Spleen (tissue), 11 donors: ENCODE data around the gene KIFAP3. TPM values are rescaled to one million over a fixed set of nuclear protein-coding genes. Genes with fewer than 3 reads are reported as not detected.
A peak's percentile ranks its signal among the peaks of the same experiment; 100 is the strongest.

Experiments
- DNase-seq: peaks from one replicate; pipeline ENCODE4 v3.0.0-alpha.2; 2020
- H3K27ac ChIP-seq, 8 donors: fragments of 200-600 bp; sonication (generic) in 7 of 8; 1 replicate in 4 of 8; 2 replicates in 4 of 8; pipeline versions ENCODE4 v1.5.0 to v1.8.0; 2016 to 2021; ENCODE audit warnings: inconsistent platforms in 4 of 8, mild to moderate bottlenecking in 4 of 8, moderate library complexity in 1 of 8
- H3K27me3 ChIP-seq, 7 donors: fragments of 200-600 bp; sonication (generic) in 6 of 7; replicated peaks in 1 of 7; 1 replicate in 4 of 7; 2 replicates in 3 of 7; pipeline versions ENCODE4 v1.5.0 to v1.8.0; 2016 to 2021; ENCODE audit warnings: inconsistent platforms in 3 of 7, mild to moderate bottlenecking in 1 of 7
- H3K36me3 ChIP-seq, 6 donors: fragments of 200-600 bp; sonication (generic) in 5 of 6; 1 replicate in 4 of 6; 2 replicates in 2 of 6; pipeline versions ENCODE4 v1.5.0 to v1.8.0; 2016 to 2021; ENCODE audit warnings: inconsistent platforms in 2 of 6
- H3K4me1 ChIP-seq, 6 donors: fragments of 200-600 bp; sonication (generic) in 5 of 6; 1 replicate in 3 of 6; 2 replicates in 3 of 6; pipeline versions ENCODE4 v1.5.0 to v1.8.0; 2016 to 2021; ENCODE audit warnings: inconsistent platforms in 3 of 6
- H3K4me3 ChIP-seq, 8 donors: fragments of 200-600 bp; sonication (generic) in 7 of 8; 1 replicate in 4 of 8; 2 replicates in 4 of 8; pipeline versions ENCODE4 v1.5.0 to v1.8.0; 2016 to 2021; ENCODE audit warnings: inconsistent platforms in 4 of 8, mild to moderate bottlenecking in 4 of 8, moderate library complexity in 2 of 8
- H3K9me3 ChIP-seq, 8 donors: fragments of 200-600 bp; sonication (generic) in 7 of 8; 1 replicate in 4 of 8; 2 replicates in 4 of 8; pipeline versions ENCODE4 v1.5.0 to v1.8.0; 2016 to 2021; ENCODE audit warnings: inconsistent platforms in 4 of 8
- CTCF ChIP-seq, 11 experiments: fragments of 200-600 bp in 7 of 11; fragments of 450-650 bp in 4 of 11; sonication (generic) in 4 of 11; IDR thresholded peaks in 8 of 11; conservative IDR thresholded peaks in 3 of 11; 1 replicate in 7 of 11; 2 replicates in 4 of 11; pipeline versions ENCODE4 v1.4.0 to v1.8.0; 2016 to 2021; ENCODE audit warnings: antibody characterized with exemption in 11 of 11, inconsistent platforms in 4 of 11, mild to moderate bottlenecking in 1 of 11
- POLR2A ChIP-seq, 3 donors: fragments of 450-650 bp; IDR thresholded peaks; one replicate each; pipeline ENCODE4 v1.5.1; 2017; ENCODE audit warnings: antibody characterized with exemption in 3 of 3, mild to moderate bottlenecking in 1 of 3
- POLR2AphosphoS5 ChIP-seq, 3 donors: sonication (generic); formaldehyde crosslinking; IDR thresholded peaks; one replicate each; pipeline ENCODE4 v1.5.1; 2017; ENCODE audit warnings: antibody characterized with exemption in 3 of 3
- WGBS, 5 donors: extraction: QIAGEN DNeasy Blood & Tissue Kit in 3 of 5; methylation state at CpG; one replicate each; pipeline versions ENCODE4 v1.1.5 to v1.1.7; 2013 to 2018; 5-methylcytosine and 5-hydroxymethylcytosine counted together
- intact Hi-C: fragments of 100-400 bp; cut with DNase I; formaldehyde crosslinking; loops from one replicate; pipeline ENCODE4 v1.15.0; 2023; ENCODE audit warnings: low total_unique reads
- polyA plus RNA-seq, 3 donors: library from polyadenylated mRNA; stranded (reverse); fragments of 200-250 nt; gene quantifications; one replicate each; pipeline ENCODE4 v1.2.1, GENCODE V29; 2013
- total RNA-seq, 7 donors: library from RNA; depleted of rRNA in 3 of 7; stranded (reverse); fragments of >200 nt in 3 of 7; fragmentation: NEBNext Ultra II Directional in 4 of 7; extraction: Animal tissue kit (Norgen Biotek cat#: 25700) in 4 of 7; gene quantifications; one replicate each; pipeline versions ENCODE4 v1.1.0 to v1.2.1, GENCODE V29; 2016 to 2021
- donor health status: healthy with polysubstance abuse.
- donor health status: DM: no; HTN: no; CAD: no; lungs with moderate emphysema.
- donor health status: DM: no; HTN: no; CAD: no.
- donor health status: Bipolar disorder and iron deficiency.
- donor health status: healthy.
- donor health status: DM: no; HTN: no; CAD: no.
- donor health status: DM: yes; HTN: yes; CAD: no.

KIFAP3 gene
- total and polyA plus RNA-seq, 10 donors = 5.1 to 36.7 (median 20.6) TPM

- 70 to 79% (median 73%) methylated on average over 4 of the region's 4 CpGs for WGBS, 5 donors
- H3K27ac ChIP-seq = peak overlapping the region in 1 of 8 donors; percentile 0
- H3K9me3 ChIP-seq = no peaks in the 10 kb centered on the region
- H3K4me3 ChIP-seq = no peak overlapping the region
- DNase-seq = no peak
- intact Hi-C loops = no loop called here
- peaks cover 0 to 24% (median 0%) of the 10 kb centered on the region in 6 donors for H3K4me1 ChIP-seq
- TF ChIP-seq CTCF (IDR thresholded peaks at IDR 0.05 in 8 of 11, conservative IDR thresholded peaks at IDR 0.05 in 3 of 11) (no peak), POLR2A (IDR thresholded peaks at IDR 0.05) (no peak), POLR2AphosphoS5 (IDR thresholded peaks at IDR 0.05) (no peak)
- H3K36me3 ChIP-seq = peaks cover 0 to 83% (median 49%) of the 10 kb centered on the region in 6 donors
- H3K27me3 ChIP-seq = no peaks in the 10 kb centered on the region
Measured at GRCh38 chr1:169879034-169879840, 195.3 kb downstream of the KIFAP3 start.

GRCh38 chr1:169878498-169878897 lies 196.0 kb downstream of the KIFAP3 start:
- WGBS, 5 donors = 90 to 95% (median 92%) methylated on average over 4 of the region's 4 CpGs
- Histone ChIP-seq H3K27me3 (no peaks in the 10 kb centered on the region), H3K4me3 (no peak overlapping the region), H3K36me3 (peaks cover 0 to 83% (median 50%) of the 10 kb centered on the region in 6 donors), H3K27ac (no peak overlapping the region), H3K4me1 (peaks cover 0 to 29% (median 0%) of the 10 kb centered on the region in 6 donors), H3K9me3 (no peaks in the 10 kb centered on the region)
- TF ChIP-seq CTCF (IDR thresholded peaks at IDR 0.05 in 8 of 11, conservative IDR thresholded peaks at IDR 0.05 in 3 of 11) = no peak
- TF ChIP-seq POLR2AphosphoS5 (IDR thresholded peaks at IDR 0.05) = no peak
- TF ChIP-seq POLR2A (IDR thresholded peaks at IDR 0.05) = no peak
- DNase-seq = no peak
- intact Hi-C loops = no loop called here

DNA sequence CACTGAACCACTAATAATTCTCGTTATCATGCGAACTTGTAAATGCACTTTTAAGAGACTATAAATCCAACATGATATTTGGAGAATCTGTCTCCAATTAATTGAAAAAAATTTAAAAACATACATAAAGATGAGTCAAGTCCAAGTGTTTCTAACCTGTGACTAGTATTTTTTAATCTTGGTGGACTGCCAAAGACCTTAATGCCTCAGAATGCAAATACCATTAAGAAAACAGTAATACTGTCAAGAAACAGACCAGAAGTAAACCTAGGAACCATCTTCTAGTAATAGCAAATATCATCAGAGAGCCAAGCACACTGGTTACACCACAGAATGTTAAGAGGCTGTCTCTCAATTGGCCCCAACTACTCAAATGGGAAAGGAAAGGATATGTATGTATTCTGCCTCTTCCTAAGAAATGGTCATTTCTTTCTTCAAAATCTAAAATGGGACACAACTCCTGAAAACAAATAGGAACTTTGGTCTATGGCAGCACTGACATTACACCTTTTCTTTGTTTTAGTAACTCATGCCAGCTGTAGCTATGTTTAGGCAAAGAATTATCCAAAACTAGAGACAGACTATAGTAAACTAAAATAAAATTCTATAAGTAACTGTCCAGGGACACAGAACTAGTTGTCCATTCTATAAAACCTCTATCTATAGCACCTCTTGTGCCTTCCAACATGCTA lies 196.5 kb downstream of the KIFAP3 start:
- intact Hi-C loops = no loop called here
- DNase-seq = no peak
- Histone ChIP-seq H3K36me3 (peaks cover 1 to 83% (median 53%) of the 10 kb centered on the region in 6 donors), H3K27ac (no peak overlapping the region), H3K4me3 (no peak overlapping the region), H3K4me1 (peaks cover 0 to 25% (median 0%) of the 10 kb centered on the region in 6 donors), H3K9me3 (no peaks in the 10 kb centered on the region), H3K27me3 (no peaks in the 10 kb centered on the region)
- WGBS, 5 donors = 95 to 100% (median 95%) methylated on average over 2 of the region's 2 CpGs
- TF ChIP-seq POLR2A (IDR thresholded peaks at IDR 0.05) = no peak
- no peak for TF ChIP-seq CTCF (IDR thresholded peaks at IDR 0.05 in 8 of 11, conservative IDR thresholded peaks at IDR 0.05 in 3 of 11)
- TF ChIP-seq POLR2AphosphoS5 (IDR thresholded peaks at IDR 0.05) = no peak

DNA sequence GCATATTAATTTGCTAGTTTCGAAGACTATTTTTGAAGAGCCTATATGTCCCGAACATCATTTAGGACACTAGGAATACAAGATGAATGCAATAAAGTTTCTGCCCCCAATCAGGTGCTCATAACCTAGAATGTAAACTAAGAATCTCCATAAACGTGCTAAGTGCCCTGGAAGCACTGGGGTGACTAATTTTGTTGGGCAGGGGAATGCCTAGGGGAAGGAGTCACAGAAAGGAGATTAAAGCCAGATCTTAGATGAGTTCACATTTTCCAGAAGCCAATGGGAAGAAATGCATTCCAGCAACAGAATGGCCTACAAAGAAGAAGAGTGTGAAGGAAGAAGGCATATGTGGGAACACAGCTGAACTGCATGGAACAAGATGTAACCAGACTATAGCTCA lies 200.3 kb downstream of the KIFAP3 start:
- intact Hi-C loops = no loop called here
- Histone ChIP-seq H3K4me3 (no peak overlapping the region), H3K27ac (no peak overlapping the region), H3K9me3 (peaks cover 0 to 3% (median 0%) of the 10 kb centered on the region in 8 donors), H3K27me3 (no peaks in the 10 kb centered on the region), H3K4me1 (peaks cover 0 to 16% (median 0%) of the 10 kb centered on the region in 6 donors), H3K36me3 (peaks cover 12 to 100% (median 82%) of the 10 kb centered on the region in 6 donors)
- DNase-seq = no peak
- TF ChIP-seq POLR2A (IDR thresholded peaks at IDR 0.05) (no peak), CTCF (IDR thresholded peaks at IDR 0.05 in 8 of 11, conservative IDR thresholded peaks at IDR 0.05 in 3 of 11) (no peak), POLR2AphosphoS5 (IDR thresholded peaks at IDR 0.05) (no peak)
- WGBS, 5 donors = 85 to 95% (median 92%) methylated on average over 3 of the region's 3 CpGs
